GM12874 (cell line): Measurements from ENCODE around the gene KCNG3.

Experiments used
- CTCF ChIP-seq: IDR thresholded peaks from 2 replicates; pipeline ENCODE4 v1.5.1; 2011; ENCODE audit warnings: low read depth, mild to moderate bottlenecking, control low read depth, low read length, moderate library complexity; ENCODE audit not compliant: insufficient read depth

KCNG3 gene

GRCh38 chr2:42424033-42424432 lies 69.7 kb downstream of the KCNG3 start:
- no peak for TF ChIP-seq CTCF

- no peak for TF ChIP-seq CTCF
These were observed 72.1 kb downstream of the KCNG3 start for GRCh38 chr2:42421601-42422239.

GRCh38 chr2:42421157-42421485 lies 72.7 kb downstream of the KCNG3 start:
- TF ChIP-seq CTCF: no peak

GRCh38 chr2:42414648-42415047 lies 79.1 kb downstream of the KCNG3 start:
- no peak for TF ChIP-seq CTCF

- no peak for TF ChIP-seq CTCF
These were observed 79.6 kb downstream of the KCNG3 start for GRCh38 chr2:42414158-42414557.

- no peak for TF ChIP-seq CTCF
These were observed 82.9 kb downstream of the KCNG3 start for GRCh38 chr2:42410742-42411514.

- no peak for TF ChIP-seq CTCF
These were observed 85.8 kb downstream of the KCNG3 start for GRCh38 chr2:42408009-42408408.
